Chondrocyte (in vitro differentiated cells): Measurements from ENCODE around the gene MAGEA9. TPM values are rescaled to one million over a fixed set of nuclear protein-coding genes. Genes with fewer than 3 reads are reported as not detected.

Source experiments
- DNase-seq: peaks from one replicate; pipeline ENCODE4 v3.0.0; 2021; ENCODE audit warnings: mixed read lengths, low spot score
- H3K27ac Mint-ChIP-seq: one replicate; pipeline ENCODE4 v1.8.0; 2021; ENCODE audit warnings: mild to moderate bottlenecking, moderate library complexity, mixed read lengths; ENCODE audit not compliant: unreplicated experiment
- H3K27me3 Mint-ChIP-seq: 2 replicates; pipeline ENCODE4 v1.8.0; 2021; ENCODE audit warnings: low read depth, mixed read lengths
- H3K36me3 Mint-ChIP-seq: 2 replicates; pipeline ENCODE4 v1.8.0; 2021; ENCODE audit warnings: low read depth, mixed read lengths
- H3K4me1 Mint-ChIP-seq: 2 replicates; pipeline ENCODE4 v1.8.0; 2021; ENCODE audit warnings: low read depth, mild to moderate bottlenecking, mixed read lengths
- H3K4me3 Mint-ChIP-seq: one replicate; pipeline ENCODE4 v1.8.0; 2021; ENCODE audit warnings: mild to moderate bottlenecking, moderate library complexity, mixed read lengths; ENCODE audit not compliant: unreplicated experiment
- H3K9me3 Mint-ChIP-seq: 2 replicates; pipeline ENCODE4 v1.8.0; 2021; ENCODE audit warnings: low read depth, mixed read lengths
- total RNA-seq: library from RNA; stranded (reverse); gene quantifications from 3 replicates; pipeline ENCODE4 v1.2.1, GENCODE V29; 2021
- TF ChIP-seq, protein P1 (sequence below): fragments of 200-600 bp; sonication (generic); IDR thresholded peaks from 2 replicates; pipeline ENCODE4 v1.5.0; 2021; ENCODE audit warnings: antibody characterized with exemption, mild to moderate bottlenecking, moderate library complexity

Gene MAGEA9
- total RNA-seq, 1 donor from 2014 or later, result not detected

DNA sequence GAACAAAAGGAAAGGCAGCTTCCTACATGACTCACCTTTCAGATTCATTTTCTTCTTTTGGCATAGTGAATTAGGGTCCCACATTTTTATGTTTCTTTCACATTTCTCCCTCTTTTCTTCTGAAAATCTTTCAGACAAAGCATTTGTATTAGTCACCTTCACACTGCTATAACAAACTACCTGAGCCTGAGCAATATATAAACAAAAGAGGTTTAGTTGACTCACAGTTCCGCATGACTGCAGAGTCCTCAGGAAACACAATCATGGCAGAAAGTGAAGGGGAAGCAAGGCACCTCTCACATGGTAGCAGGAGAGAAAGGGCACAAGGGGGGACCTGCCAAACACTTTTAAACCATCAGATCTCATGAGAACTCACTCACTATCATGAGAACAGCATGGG is 36.9 kb downstream of the MAGEA9 start:
- H3K36me3 Mint-ChIP-seq, result no peaks in the 10 kb centered on the region

DNA sequence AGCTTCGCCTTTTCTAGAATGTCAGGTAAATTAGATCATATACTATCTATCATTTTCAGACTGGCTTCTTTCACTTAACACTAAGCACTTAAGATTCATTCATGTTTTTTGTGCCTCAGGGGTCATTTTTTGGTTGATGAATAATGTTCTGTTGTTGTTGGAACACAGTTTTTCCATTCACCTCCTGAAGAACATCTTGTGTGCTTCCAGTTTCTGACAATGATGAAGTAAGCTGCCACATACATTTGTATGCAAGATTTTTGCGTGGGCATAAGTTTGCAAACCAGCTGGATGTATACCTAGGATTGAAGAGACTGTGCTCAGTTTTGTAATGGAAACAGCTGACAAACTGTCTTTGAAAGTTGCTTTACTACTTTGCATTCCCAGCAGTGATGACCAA is 37.6 kb downstream of the MAGEA9 start:
- Mint-ChIP-seq H3K27ac (no peak overlapping the region), H3K4me1 (no peaks in the 10 kb centered on the region), H3K27me3 (peaks cover 10% of the 10 kb centered on the region), H3K36me3 (no peaks in the 10 kb centered on the region), H3K9me3 (peaks cover 12% of the 10 kb centered on the region), H3K4me3 (no peak overlapping the region)
- DNase-seq, result no peak
- TF ChIP-seq, protein P1, sequence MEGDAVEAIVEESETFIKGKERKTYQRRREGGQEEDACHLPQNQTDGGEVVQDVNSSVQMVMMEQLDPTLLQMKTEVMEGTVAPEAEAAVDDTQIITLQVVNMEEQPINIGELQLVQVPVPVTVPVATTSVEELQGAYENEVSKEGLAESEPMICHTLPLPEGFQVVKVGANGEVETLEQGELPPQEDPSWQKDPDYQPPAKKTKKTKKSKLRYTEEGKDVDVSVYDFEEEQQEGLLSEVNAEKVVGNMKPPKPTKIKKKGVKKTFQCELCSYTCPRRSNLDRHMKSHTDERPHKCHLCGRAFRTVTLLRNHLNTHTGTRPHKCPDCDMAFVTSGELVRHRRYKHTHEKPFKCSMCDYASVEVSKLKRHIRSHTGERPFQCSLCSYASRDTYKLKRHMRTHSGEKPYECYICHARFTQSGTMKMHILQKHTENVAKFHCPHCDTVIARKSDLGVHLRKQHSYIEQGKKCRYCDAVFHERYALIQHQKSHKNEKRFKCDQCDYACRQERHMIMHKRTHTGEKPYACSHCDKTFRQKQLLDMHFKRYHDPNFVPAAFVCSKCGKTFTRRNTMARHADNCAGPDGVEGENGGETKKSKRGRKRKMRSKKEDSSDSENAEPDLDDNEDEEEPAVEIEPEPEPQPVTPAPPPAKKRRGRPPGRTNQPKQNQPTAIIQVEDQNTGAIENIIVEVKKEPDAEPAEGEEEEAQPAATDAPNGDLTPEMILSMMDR, result no peak

More for the DNA sequence above, 36.9 kb downstream of the MAGEA9 start:
- Mint-ChIP-seq H3K4me1 (no peaks in the 10 kb centered on the region), H3K9me3 (peaks cover 12% of the 10 kb centered on the region), H3K27me3 (peaks cover 10% of the 10 kb centered on the region), H3K27ac (no peak overlapping the region), H3K4me3 (no peak overlapping the region)
- DNase-seq, result no peak
- TF ChIP-seq, protein P1, result no peak

DNA sequence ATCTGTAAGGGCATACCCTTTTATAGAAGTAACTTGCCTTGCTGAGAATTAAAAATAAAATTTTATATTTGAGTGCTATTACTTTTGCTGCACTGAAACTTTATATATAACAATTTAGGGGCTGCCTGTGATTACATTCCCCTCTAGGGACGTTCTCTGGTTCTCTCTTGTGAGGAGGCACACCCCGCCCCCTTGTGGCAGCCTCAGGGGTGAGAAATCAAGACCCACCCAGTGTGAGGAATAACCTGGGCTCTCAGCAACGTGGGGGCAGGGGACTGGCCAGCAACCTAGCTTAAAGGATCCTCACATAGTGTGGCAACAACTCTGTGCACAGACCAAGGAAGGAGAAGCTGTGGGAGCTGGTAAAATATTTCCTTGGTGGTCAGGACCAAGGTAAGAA is 43.7 kb downstream of the MAGEA9 start:
- H3K4me3 Mint-ChIP-seq, result no peak overlapping the region
- H3K27me3 Mint-ChIP-seq, result peaks cover 13% of the 10 kb centered on the region
- H3K27ac Mint-ChIP-seq, result no peak overlapping the region
- DNase-seq, result no peak
- H3K9me3 Mint-ChIP-seq, result peaks cover 4% of the 10 kb centered on the region
- no peaks in the 10 kb centered on the region for H3K36me3 Mint-ChIP-seq
- H3K4me1 Mint-ChIP-seq, result peaks cover 11% of the 10 kb centered on the region
- TF ChIP-seq, protein P1, result peak; percentile 59

DNA sequence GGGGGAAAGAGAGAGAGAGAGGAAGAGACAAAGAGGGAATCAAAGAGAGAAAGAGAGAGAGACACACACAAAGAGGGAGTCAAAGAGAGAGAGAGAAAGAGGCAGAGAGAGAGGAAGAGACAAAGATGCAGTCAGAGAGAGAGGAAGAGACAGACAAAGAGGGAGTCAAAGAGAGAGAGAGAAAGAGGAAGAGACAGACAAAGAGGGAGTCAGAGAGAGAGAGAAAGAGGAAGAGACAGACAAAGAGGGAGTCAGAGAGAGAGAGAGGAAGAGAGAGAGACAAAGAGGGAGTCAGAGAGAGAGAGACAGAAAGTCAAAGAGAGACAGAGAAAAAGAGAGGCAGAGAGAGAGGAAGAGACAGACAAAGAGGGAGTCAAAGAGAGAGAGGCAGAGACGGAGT is 45.5 kb downstream of the MAGEA9 start:
- no peak for DNase-seq
- Mint-ChIP-seq H3K4me1 (peaks cover 14% of the 10 kb centered on the region), H3K4me3 (no peak overlapping the region), H3K9me3 (peaks cover 4% of the 10 kb centered on the region), H3K27me3 (peaks cover 9% of the 10 kb centered on the region), H3K36me3 (no peaks in the 10 kb centered on the region), H3K27ac (no peak overlapping the region)
- TF ChIP-seq, protein P1, result no peak

DNA sequence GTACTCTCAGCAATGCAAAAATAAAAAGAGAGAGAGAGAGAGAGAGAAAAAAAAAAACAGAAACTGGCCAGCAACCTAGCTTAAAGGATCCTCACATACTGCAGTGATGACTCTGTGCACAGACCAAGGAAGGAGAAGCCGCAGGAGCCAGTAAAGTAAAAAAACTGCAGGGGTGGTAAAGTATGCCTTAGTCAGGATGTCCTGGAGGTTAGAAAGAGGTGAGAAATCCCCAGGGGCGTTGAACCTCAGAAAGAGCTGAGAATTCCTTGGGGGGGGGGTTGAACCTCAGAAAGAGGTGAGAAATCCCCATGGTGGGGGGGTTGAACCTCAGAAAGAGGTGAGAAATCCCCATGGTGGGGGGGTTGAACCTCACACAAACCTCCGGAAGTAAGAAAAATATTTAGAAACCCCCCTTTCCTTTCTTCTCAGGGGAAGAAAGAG is 48.0 kb downstream of the MAGEA9 start:
- H3K4me1 Mint-ChIP-seq, result peaks cover 14% of the 10 kb centered on the region
- no peaks in the 10 kb centered on the region for H3K36me3 Mint-ChIP-seq
- TF ChIP-seq, protein P1, result no peak
- H3K27me3 Mint-ChIP-seq, result peaks cover 7% of the 10 kb centered on the region
- peaks cover 3% of the 10 kb centered on the region for H3K9me3 Mint-ChIP-seq
- H3K27ac Mint-ChIP-seq, result peak overlapping the region; percentile 84
- H3K4me3 Mint-ChIP-seq, result peak overlapping the region; percentile 77
- DNase-seq, result no peak
